ENCODE data around the gene ZNF558.
"Not testable (repeated sequence)": the region's sequence is repeated elsewhere in the genome, so short reads cannot be mapped to it uniquely, and the experiment has no call there.

Gene ZNF558

DNA sequence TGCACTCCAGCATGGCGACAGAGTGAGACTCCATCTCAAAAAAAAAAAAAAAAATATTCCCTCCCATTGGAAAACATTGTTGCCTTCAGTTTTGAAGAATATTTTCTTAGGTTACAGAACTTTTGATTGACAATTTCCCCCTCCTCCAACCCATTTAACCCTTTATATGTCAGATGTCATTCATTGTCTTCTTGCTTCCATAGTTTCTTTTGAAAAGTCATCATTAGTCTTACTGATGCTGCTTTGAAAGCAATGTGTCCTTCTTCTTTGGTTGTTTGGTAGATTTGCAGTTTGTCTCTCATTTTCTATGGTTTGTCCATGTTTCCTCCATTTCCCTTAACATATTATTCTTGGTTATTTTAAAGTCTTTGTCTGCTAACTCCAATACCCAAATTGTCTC, 25.4 kb downstream of the ZNF558 start:
- DNase-seq (ENCODE audit: low read depth in 2 of 2, low spot score in 1 of 2): no peak

- no peak for DNase-seq (ENCODE audit: low read depth in 2 of 2, low spot score in 1 of 2)
Observed at GRCh38 chr19:8794823-8795222, 37.3 kb downstream of the ZNF558 start.

DNA sequence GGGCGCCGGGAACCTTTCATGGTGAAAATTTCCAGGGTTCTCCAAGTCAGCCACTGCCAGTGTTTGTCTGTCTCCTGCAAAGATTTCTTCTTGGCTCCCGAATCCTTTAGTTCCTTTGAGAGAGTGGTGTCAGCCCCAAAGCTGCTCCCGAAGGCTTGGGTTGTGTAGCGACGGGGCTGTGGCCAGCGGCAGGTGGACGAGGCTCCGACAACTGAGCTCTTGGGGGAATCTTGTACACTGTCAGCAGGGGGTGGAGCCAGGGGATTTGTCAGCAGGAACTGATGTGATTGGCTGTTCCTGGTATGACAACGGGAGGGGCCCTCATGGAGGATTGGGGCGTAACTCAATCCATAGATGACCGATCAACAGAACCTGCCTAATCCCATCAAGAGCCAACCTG, 58.5 kb downstream of the ZNF558 start:
- DNase-seq (ENCODE audit: low read depth in 2 of 2, low spot score in 1 of 2): not testable (repeated sequence)

DNA sequence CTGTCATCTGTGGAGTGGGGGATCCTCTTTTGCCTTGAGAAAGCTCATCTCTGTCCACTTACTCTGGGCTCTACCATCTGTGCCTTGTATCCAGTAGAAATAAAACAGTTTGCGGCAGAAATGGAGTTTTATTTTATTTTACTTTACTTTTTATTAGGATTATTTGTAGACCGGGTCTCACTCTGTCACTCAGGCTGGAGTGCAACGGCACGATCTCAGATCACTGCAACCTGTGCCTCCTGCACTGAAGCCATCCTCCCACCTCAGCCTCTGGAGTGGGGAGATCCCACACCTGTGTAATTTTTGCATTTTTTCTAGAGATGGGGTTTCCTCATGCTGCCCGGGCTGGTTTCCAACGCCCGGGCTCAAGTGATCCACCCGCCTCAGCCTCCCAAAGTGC, 62.8 kb downstream of the ZNF558 start:
- not testable (repeated sequence) for DNase-seq (ENCODE audit: low read depth in 2 of 2, low spot score in 1 of 2)

GRCh38 chr19:8767257-8767656, 64.8 kb downstream of the ZNF558 start:
- not testable (repeated sequence) for DNase-seq (ENCODE audit: low read depth in 2 of 2, low spot score in 1 of 2)

Measured in stimulated activated CD8-positive, alpha-beta memory T cell treated with anti-CD3 and anti-CD28 coated beads, Interleukin-4, amount 100 ng/mL, for 4 hours (primary cell).